ENCODE measurements around the gene CWC27.

Gene CWC27

GRCh38 chr5:65032250-65032649 lies 263.5 kb downstream of the CWC27 start:
- TF ChIP-seq CTCF (IDR thresholded peaks at IDR 0.05; ENCODE audit: low read length) (no peak), EZH2 (IDR thresholded peaks at IDR 0.05; ENCODE audit: borderline replicate concordance, low read length) (no peak)
- Histone ChIP-seq H3K4me1 (ENCODE audit: insufficient read depth, low read length, severe bottlenecking) (peaks cover 52% of the 10 kb centered on the region), H3K9ac (ENCODE audit: low read length) (no peak overlapping the region), H3K9me2 (ENCODE audit: low read depth, low read length) (no peaks in the 10 kb centered on the region), H2AFZ (ENCODE audit: low read length) (no peak overlapping the region), H3K27me3 (ENCODE audit: insufficient read depth, low read length) (no peaks in the 10 kb centered on the region), H3K4me3 (ENCODE audit: low read depth, low read length, poor library complexity, severe bottlenecking) (no peak overlapping the region), H3K4me2 (ENCODE audit: low read length) (no peak overlapping the region), H3K9me3 (ENCODE audit: low read length) (no peaks in the 10 kb centered on the region), H3K36me3 (ENCODE audit: insufficient read depth, low read length) (no peaks in the 10 kb centered on the region), H4K20me1 (ENCODE audit: insufficient read depth, low read length) (no peaks in the 10 kb centered on the region), H3K79me2 (ENCODE audit: insufficient read depth, low read length) (no peaks in the 10 kb centered on the region), H3F3A (ENCODE audit: insufficient read depth, low read length) (0 out of 2 replicates have a peak, but pooled peaks cover 3% of the 10 kb centered on the region), H3K27ac (ENCODE audit: low read depth, low read length, poor library complexity, severe bottlenecking) (no peak overlapping the region)

- no peaks in the 10 kb centered on the region for H3K27me3 ChIP-seq (ENCODE audit: insufficient read depth, low read length)
- no peak for TF ChIP-seq EZH2 (IDR thresholded peaks at IDR 0.05; ENCODE audit: borderline replicate concordance, low read length)
- TF ChIP-seq CTCF (IDR thresholded peaks at IDR 0.05; ENCODE audit: low read length), result no peak
- H3K9me3 ChIP-seq (ENCODE audit: low read length), result no peaks in the 10 kb centered on the region
- H3F3A ChIP-seq (ENCODE audit: insufficient read depth, low read length), result 0 out of 2 replicates have a peak, but pooled peaks cover 3% of the 10 kb centered on the region
- H2AFZ ChIP-seq (ENCODE audit: low read length), result no peak overlapping the region
- peak overlapping the region; percentile 65 for H3K4me3 ChIP-seq (ENCODE audit: low read depth, low read length, poor library complexity, severe bottlenecking)
- peak overlapping the region; percentile 58 for H3K4me2 ChIP-seq (ENCODE audit: low read length)
- H3K9me2 ChIP-seq (ENCODE audit: low read depth, low read length), result no peaks in the 10 kb centered on the region
- peaks cover 51% of the 10 kb centered on the region for H3K4me1 ChIP-seq (ENCODE audit: insufficient read depth, low read length, severe bottlenecking)
- no peaks in the 10 kb centered on the region for H3K79me2 ChIP-seq (ENCODE audit: insufficient read depth, low read length)
- no peaks in the 10 kb centered on the region for H3K36me3 ChIP-seq (ENCODE audit: insufficient read depth, low read length)
- H3K27ac ChIP-seq (ENCODE audit: low read depth, low read length, poor library complexity, severe bottlenecking), result peak overlapping the region; percentile 89
- H4K20me1 ChIP-seq (ENCODE audit: insufficient read depth, low read length), result no peaks in the 10 kb centered on the region
- peak overlapping the region; percentile 75 for H3K9ac ChIP-seq (ENCODE audit: low read length)
Measured at GRCh38 chr5:65034029-65034812, 265.5 kb downstream of the CWC27 start.

- Histone ChIP-seq H2AFZ (ENCODE audit: low read length) (no peak overlapping the region), H3K9ac (ENCODE audit: low read length) (peak overlapping the region; percentile 75), H3K4me3 (ENCODE audit: low read depth, low read length, poor library complexity, severe bottlenecking) (peak overlapping the region; percentile 65)
Measured at GRCh38 chr5:65034813-65035209, 266.1 kb downstream of the CWC27 start.

More at GRCh38 chr5:65034813-65035209, 266.1 kb downstream of the CWC27 start:
- Histone ChIP-seq H3K36me3 (ENCODE audit: insufficient read depth, low read length) (no peaks in the 10 kb centered on the region), H3K9me3 (ENCODE audit: low read length) (no peaks in the 10 kb centered on the region), H3F3A (ENCODE audit: insufficient read depth, low read length) (0 out of 2 replicates have a peak, but pooled peaks cover 3% of the 10 kb centered on the region), H3K4me2 (ENCODE audit: low read length) (peak overlapping the region; percentile 58), H3K27ac (ENCODE audit: low read depth, low read length, poor library complexity, severe bottlenecking) (peak overlapping the region; percentile 89), H3K4me1 (ENCODE audit: insufficient read depth, low read length, severe bottlenecking) (peaks cover 51% of the 10 kb centered on the region), H3K79me2 (ENCODE audit: insufficient read depth, low read length) (no peaks in the 10 kb centered on the region), H3K9me2 (ENCODE audit: low read depth, low read length) (no peaks in the 10 kb centered on the region), H4K20me1 (ENCODE audit: insufficient read depth, low read length) (no peaks in the 10 kb centered on the region), H3K27me3 (ENCODE audit: insufficient read depth, low read length) (no peaks in the 10 kb centered on the region)
- TF ChIP-seq CTCF (IDR thresholded peaks at IDR 0.05; ENCODE audit: low read length) (no peak), EZH2 (IDR thresholded peaks at IDR 0.05; ENCODE audit: borderline replicate concordance, low read length) (no peak)
